ENCODE measurements around the gene WDR55.
"Not testable (repeated sequence)": the region's sequence is repeated elsewhere in the genome, so short reads cannot be mapped to it uniquely, and the experiment has no call there.

Gene WDR55

DNA sequence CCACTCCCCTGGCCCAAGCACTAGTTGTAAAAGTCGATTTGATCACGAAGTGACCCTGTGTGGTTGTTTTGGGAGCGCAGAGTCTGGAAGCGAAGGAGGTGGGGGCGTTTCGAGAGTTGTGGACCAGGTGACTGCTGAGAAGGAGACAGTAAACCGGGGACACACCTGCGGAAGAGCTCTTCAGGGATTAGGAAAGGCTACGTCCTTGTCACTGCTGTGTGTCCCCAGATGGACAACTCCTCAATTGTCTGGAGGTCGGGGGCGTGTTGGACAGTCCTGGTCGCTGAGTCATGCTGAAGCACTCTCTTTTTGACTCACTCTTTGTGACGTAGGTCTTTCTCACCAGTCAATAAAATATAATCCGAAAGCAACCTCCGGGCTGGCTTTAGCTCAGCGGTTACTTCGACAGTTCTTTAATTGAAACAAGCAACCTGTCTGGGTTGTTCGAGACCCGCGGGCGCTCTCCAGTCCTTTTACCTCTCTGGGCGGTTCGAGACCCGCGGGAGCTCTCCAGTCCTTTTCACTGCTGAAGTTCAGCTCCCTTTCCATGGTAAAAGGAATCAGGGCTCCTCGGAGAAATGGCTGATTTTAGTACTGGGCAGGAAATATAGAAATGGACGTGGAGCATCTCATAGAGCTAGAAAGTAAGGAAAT, 46.3 kb downstream of the WDR55 start:
- no peak for TF ChIP-seq POLR2A (IDR thresholded peaks at IDR 0.05; ENCODE audit: low read depth, low read length)
- FAIRE-seq: peak; percentile 91
- peak; percentile 39 for DNase-seq (ENCODE audit: insufficient read length, low spot score)

DNA sequence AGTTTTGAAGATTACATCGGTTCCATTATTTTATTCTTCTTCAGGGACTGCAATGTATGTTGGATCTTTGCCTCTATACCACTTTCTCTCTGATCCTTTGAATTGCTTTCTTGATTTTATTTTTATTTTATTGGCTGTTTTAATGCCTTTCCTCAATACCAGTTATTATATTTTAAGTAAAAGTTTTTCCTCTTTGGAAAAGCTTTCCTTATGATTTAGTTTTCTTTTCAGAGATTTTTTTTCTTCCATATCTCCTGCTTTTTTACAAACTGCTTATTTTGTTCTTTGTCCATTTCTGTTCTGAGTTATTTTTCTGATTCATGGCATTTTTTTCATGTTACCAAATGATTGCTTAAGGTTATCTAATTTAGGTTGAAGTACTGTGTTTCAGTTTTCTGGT, 47.1 kb downstream of the WDR55 start:
- FAIRE-seq (no peak), DNase-seq (ENCODE audit: insufficient read length, low spot score) (no peak)
- no peak for TF ChIP-seq POLR2A (IDR thresholded peaks at IDR 0.05; ENCODE audit: low read depth, low read length)

DNA sequence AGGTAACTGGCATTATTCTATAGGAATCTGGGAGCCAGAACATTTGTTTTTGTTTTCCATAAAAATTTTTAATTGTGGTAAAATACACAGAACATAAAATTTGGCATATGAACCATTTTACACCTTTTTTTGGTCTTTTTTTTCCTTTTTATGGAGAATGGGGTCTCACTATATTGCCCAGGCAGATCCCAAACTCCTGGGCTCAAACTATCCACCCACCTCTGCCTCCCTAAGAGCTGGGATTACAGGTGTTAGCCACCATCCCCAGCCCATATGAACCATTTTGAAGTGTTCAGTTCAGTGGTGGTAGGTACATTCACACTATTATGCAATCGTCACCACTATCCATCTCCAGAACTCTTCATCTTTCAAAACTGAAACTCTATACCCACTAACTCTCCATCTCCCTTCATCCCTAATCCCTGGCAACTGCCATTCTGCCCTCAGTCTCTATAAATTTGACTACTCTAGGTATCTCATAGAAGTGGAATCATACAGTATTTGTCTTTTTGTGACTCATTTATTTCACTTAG, 48.9 kb downstream of the WDR55 start:
- FAIRE-seq (no peak), DNase-seq (ENCODE audit: insufficient read length, low spot score) (no peak)
- TF ChIP-seq POLR2A (IDR thresholded peaks at IDR 0.05; ENCODE audit: low read depth, low read length): no peak

DNA sequence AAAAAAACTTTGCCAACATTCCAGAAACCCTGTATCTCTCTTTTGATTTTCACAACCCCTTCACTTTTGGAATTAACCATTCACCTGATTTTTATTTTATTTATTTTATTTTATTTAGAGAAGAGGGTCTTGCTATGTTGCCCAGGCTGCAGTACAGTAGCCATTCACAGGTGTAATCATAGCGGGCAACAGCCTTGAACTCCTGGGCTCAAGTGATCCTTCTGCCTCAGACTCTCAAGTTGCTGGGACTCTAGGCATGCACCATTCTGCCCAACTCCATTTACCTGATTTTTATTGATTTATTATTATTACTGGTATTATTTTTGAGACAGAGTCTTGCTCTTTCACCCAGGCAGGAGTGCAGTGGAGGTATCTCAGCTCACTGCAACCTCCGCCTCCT, 51.5 kb downstream of the WDR55 start:
- not testable (repeated sequence) for FAIRE-seq; DNase-seq (ENCODE audit: insufficient read length, low spot score)

DNA sequence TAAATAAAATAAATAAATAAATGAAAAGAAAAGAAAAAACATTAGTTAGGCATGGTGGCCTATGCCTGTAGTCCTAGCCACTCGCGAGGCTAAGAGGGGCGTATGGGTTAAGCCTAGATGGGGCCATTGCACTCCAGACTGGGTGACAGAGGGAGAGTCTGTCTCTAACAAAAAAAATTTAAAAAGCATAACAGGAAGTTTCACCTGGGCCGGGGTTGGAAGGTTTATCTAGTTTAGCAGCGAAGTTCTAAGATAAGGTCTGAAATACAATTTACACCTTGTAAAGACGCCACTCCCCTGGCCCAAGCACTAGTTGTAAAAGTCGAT, 53.5 kb downstream of the WDR55 start:
- FAIRE-seq: no peak
- DNase-seq (ENCODE audit: insufficient read length, low spot score): no peak

DNA sequence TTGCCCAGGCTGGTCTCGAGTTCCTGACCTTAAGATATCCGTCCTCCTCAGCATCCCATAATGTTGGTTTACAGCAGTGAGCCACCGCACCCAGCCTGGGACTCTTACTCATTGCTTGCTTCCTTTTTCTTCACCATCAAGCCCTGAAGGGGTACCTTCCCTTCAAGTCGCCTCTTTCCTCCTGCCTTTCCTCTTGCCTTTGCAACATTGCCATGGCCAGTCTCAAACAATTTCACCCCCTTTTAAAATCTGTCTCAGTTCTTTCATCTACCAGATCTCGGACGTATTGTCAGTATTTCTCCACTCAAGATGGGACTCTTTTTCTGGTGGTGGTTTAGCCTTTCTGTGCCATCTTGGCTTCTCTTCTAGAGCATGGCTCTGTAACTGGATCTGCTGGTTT, 56.0 kb downstream of the WDR55 start:
- not testable (repeated sequence) for DNase-seq (ENCODE audit: insufficient read length, low spot score); FAIRE-seq

More for the DNA sequence above, 53.5 kb downstream of the WDR55 start:
- no peak for TF ChIP-seq POLR2A (IDR thresholded peaks at IDR 0.05; ENCODE audit: low read depth, low read length)

DNA sequence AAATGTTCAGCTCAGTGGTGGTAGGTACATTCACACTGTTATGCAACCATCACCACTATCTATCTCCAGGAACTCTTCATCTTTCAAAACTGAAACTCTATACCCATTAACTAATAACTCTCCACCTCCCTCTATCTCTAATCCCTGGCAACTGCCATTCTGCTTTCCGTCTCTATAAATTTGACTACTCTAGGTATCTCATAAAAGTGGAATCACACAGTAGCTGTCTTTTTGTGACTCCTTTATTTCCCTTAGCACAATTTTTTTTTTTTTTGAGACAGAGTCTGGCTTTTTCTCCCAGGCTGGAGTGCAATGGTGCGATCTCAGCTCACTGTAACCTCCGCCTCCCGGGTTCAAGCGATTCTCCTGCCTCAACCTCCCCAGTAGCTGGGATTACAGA, 56.7 kb downstream of the WDR55 start:
- DNase-seq (ENCODE audit: insufficient read length, low spot score); FAIRE-seq: not testable (repeated sequence)

Data from H54 (cell line).